Naive thymus-derived CD8-positive, alpha-beta T cell (primary cell): ENCODE data around the gene MTRF1. TPM values are rescaled to one million over a fixed set of nuclear protein-coding genes. Genes with fewer than 3 reads are reported as not detected.
"Not testable (repeated sequence)": the region's sequence is repeated elsewhere in the genome, so short reads cannot be mapped to it uniquely, and the experiment has no call there.

Experiments
- ATAC-seq, 2 donors: fragments of 150-1000 bp; cut with Tn5 transposase in 1 of 2; sonication (Bioruptor Pico), chemical (Tn5 transposase) in 1 of 2; 1 replicate in 1 of 2; 2 replicates in 1 of 2; pipeline ENCODE4 v1.10.0; 2021; ENCODE audit warnings: mild to moderate bottlenecking in 2 of 2, moderate library complexity in 2 of 2
- POLR2A ChIA-PET: fragments of 350-600 bp; sonication (Branson Sonifier 250); formaldehyde crosslinking; loops from one replicate; lab custom pipeline; 2021; ENCODE audit warnings: antibody characterized with exemption; lab: Charles Lee
- DNase-seq, 10 donors: peaks; one replicate each; pipeline versions ENCODE4 v3.0.0 to v3.0.0-alpha.2; 2020 to 2022
- H3K27ac Mint-ChIP-seq, 10 donors: one replicate each; pipeline ENCODE4 v1.8.0; 2020 to 2022; ENCODE audit warnings: mild to moderate bottlenecking in 10 of 10, mixed read lengths in 10 of 10, moderate library complexity in 4 of 10, inconsistent platforms in 1 of 10
- H3K27me3 Mint-ChIP-seq, 5 donors: one replicate each; pipeline ENCODE4 v1.8.0; 2021 to 2022; ENCODE audit warnings: mixed read lengths in 5 of 5
- H3K36me3 Mint-ChIP-seq, 3 donors: one replicate each; pipeline ENCODE4 v1.8.0; 2020 to 2022; ENCODE audit warnings: mixed read lengths in 3 of 3, mild to moderate bottlenecking in 2 of 3, inconsistent platforms in 1 of 3
- H3K4me1 Mint-ChIP-seq, 4 donors: one replicate each; pipeline ENCODE4 v1.8.0; 2021 to 2022; ENCODE audit warnings: mixed read lengths in 4 of 4
- H3K4me3 Mint-ChIP-seq, 10 donors: one replicate each; pipeline ENCODE4 v1.8.0; 2020 to 2022; ENCODE audit warnings: mild to moderate bottlenecking in 10 of 10, mixed read lengths in 10 of 10, moderate library complexity in 6 of 10, inconsistent platforms in 1 of 10
- H3K9me3 Mint-ChIP-seq, 9 donors: one replicate each; pipeline ENCODE4 v1.8.0; 2020 to 2022; ENCODE audit warnings: mixed read lengths in 9 of 9, mild to moderate bottlenecking in 3 of 9, inconsistent platforms in 1 of 9, moderate library complexity in 1 of 9
- polyA plus RNA-seq, 3 donors: library from polyadenylated mRNA; unstranded; fragments of 300-500 nt; fragmentation: Illumina TruSeq; gene quantifications; one replicate each; pipeline ENCODE4 v1.2.3, GENCODE V29; 2021
- total RNA-seq, 8 experiments: library from RNA in 2 of 8; stranded (reverse) in 2 of 8; gene quantifications; one replicate each; pipeline ENCODE4 v1.2.3 and lab custom pipeline; 2021 to 2026

The MTRF1 gene
- total and polyA plus RNA-seq, 5 experiments from 2014 or later = 13.8 to 45.9 (median 24.3) TPM

GRCh38 chr13:41299316-41300094 is 36.1 kb upstream of the MTRF1 start:
- Mint-ChIP-seq H3K4me3 (no peak overlapping the region), H3K27me3 (no peaks in the 10 kb centered on the region), H3K27ac (peak overlapping the region in 1 of 10 donors; percentile 9), H3K9me3 (peaks cover 0 to 10% (median 2%) of the 10 kb centered on the region in 9 donors), H3K36me3 (peaks cover 0 to 7% (median 5%) of the 10 kb centered on the region in 3 donors), H3K4me1 (peaks cover 6 to 18% (median 13%) of the 10 kb centered on the region in 4 donors)
- no peak for DNase-seq
- ATAC-seq = no peak
- POLR2A ChIA-PET = interaction anchor here (0.7 to 2.5 kb wide), 5 partner anchors 8 to 30 kb away, joined by 3 to 12 read pairs (median 3); no protein-coding TSS in a partner anchor

GRCh38 chr13:41296879-41297646 is 33.7 kb upstream of the MTRF1 start:
- H3K36me3 Mint-ChIP-seq = peaks cover 0 to 7% (median 5%) of the 10 kb centered on the region in 3 donors
- peaks cover 6 to 16% (median 13%) of the 10 kb centered on the region in 4 donors for H3K4me1 Mint-ChIP-seq
- H3K27me3 Mint-ChIP-seq = no peaks in the 10 kb centered on the region
- DNase-seq (no peak), ATAC-seq (no peak)
- H3K27ac Mint-ChIP-seq = peak overlapping the region in 1 of 10 donors; percentile 32
- peaks cover 0 to 17% (median 3%) of the 10 kb centered on the region in 9 donors for H3K9me3 Mint-ChIP-seq
- no peak overlapping the region for H3K4me3 Mint-ChIP-seq
- POLR2A ChIA-PET = interaction anchor here (2.5 kb wide), 1 partner anchor 10 kb away, joined by 12 read pairs; no protein-coding TSS in a partner anchor

- Mint-ChIP-seq H3K36me3 (peaks cover 0 to 13% (median 7%) of the 10 kb centered on the region in 3 donors), H3K4me3 (no peak overlapping the region), H3K27me3 (no peaks in the 10 kb centered on the region), H3K27ac (no peak overlapping the region), H3K9me3 (peaks cover 0 to 24% (median 3%) of the 10 kb centered on the region in 9 donors), H3K4me1 (peaks cover 5 to 16% (median 14%) of the 10 kb centered on the region in 4 donors)
- ATAC-seq = no peak
- DNase-seq = no peak
- POLR2A ChIA-PET = no interaction called here
These were observed 32.6 kb upstream of the MTRF1 start for GRCh38 chr13:41295973-41296372.

- DNase-seq (no peak), ATAC-seq (no peak)
- H3K9me3 Mint-ChIP-seq = peaks cover 0 to 24% (median 3%) of the 10 kb centered on the region in 9 donors
- H3K36me3 Mint-ChIP-seq = peaks cover 0 to 13% (median 7%) of the 10 kb centered on the region in 3 donors
- no peak overlapping the region for H3K4me3 Mint-ChIP-seq
- POLR2A ChIA-PET = no interaction called here
- no peak overlapping the region for H3K27ac Mint-ChIP-seq
- H3K4me1 Mint-ChIP-seq = peaks cover 5 to 13% (median 12%) of the 10 kb centered on the region in 4 donors
- no peaks in the 10 kb centered on the region for H3K27me3 Mint-ChIP-seq
These were observed 31.5 kb upstream of the MTRF1 start for GRCh38 chr13:41294914-41295313.

GRCh38 chr13:41293272-41293671 is 29.9 kb upstream of the MTRF1 start:
- no peak for DNase-seq
- peaks cover 0 to 24% (median 3%) of the 10 kb centered on the region in 9 donors for H3K9me3 Mint-ChIP-seq
- H3K4me1 Mint-ChIP-seq = peaks cover 3 to 19% (median 12%) of the 10 kb centered on the region in 4 donors
- POLR2A ChIA-PET = no interaction called here
- H3K27me3 Mint-ChIP-seq = no peaks in the 10 kb centered on the region
- no peak overlapping the region for H3K4me3 Mint-ChIP-seq
- peaks cover 0 to 13% (median 2%) of the 10 kb centered on the region in 3 donors for H3K36me3 Mint-ChIP-seq
- H3K27ac Mint-ChIP-seq = no peak overlapping the region
- ATAC-seq = no peak

- Mint-ChIP-seq H3K9me3 (peaks cover 0 to 24% (median 3%) of the 10 kb centered on the region in 9 donors), H3K27me3 (no peaks in the 10 kb centered on the region), H3K36me3 (peaks cover 0 to 13% (median 4%) of the 10 kb centered on the region in 3 donors), H3K4me3 (peak overlapping the region in 1 of 10 donors; percentile 14), H3K27ac (peak overlapping the region in 3 of 10 donors; percentile 66 to 79 (median 69)), H3K4me1 (peaks cover 10 to 34% (median 27%) of the 10 kb centered on the region in 4 donors)
- DNase-seq = no peak
- POLR2A ChIA-PET = interaction anchor here (0.5 to 1.8 kb wide), 5 partner anchors 9 to 296 kb away, joined by 3 to 7 read pairs (median 4); no protein-coding TSS in a partner anchor
- no peak for ATAC-seq
These were observed 27.9 kb upstream of the MTRF1 start for GRCh38 chr13:41291246-41291645.

GRCh38 chr13:41289463-41289881 is 26.1 kb upstream of the MTRF1 start:
- ATAC-seq (no peak), DNase-seq (no peak)
- no peak overlapping the region for H3K27ac Mint-ChIP-seq
- peaks cover 0 to 16% (median 2%) of the 10 kb centered on the region in 9 donors for H3K9me3 Mint-ChIP-seq
- H3K36me3 Mint-ChIP-seq = peaks cover 0 to 8% (median 5%) of the 10 kb centered on the region in 3 donors
- H3K4me3 Mint-ChIP-seq = no peak overlapping the region
- peaks cover 17 to 49% (median 39%) of the 10 kb centered on the region in 4 donors for H3K4me1 Mint-ChIP-seq
- POLR2A ChIA-PET = interaction anchor here (0.7 kb wide), 2 partner anchors 8 to 15 kb away, joined by 3 to 5 read pairs; no protein-coding TSS in a partner anchor
- no peaks in the 10 kb centered on the region for H3K27me3 Mint-ChIP-seq

- POLR2A ChIA-PET = interaction anchor here (0.6 to 2.5 kb wide), 8 partner anchors 12 to 69 kb away, joined by 3 to 19 read pairs (median 3); partner anchors contain the start of gene NAA16
- ATAC-seq = peak; percentile 93 to 96
- Mint-ChIP-seq H3K36me3 (peaks cover 0 to 14% (median 0%) of the 10 kb centered on the region in 3 donors), H3K4me1 (peaks cover 15 to 64% (median 40%) of the 10 kb centered on the region in 4 donors), H3K4me3 (peak overlapping the region; percentile 15 to 73 (median 64)), H3K27me3 (no peaks in the 10 kb centered on the region), H3K9me3 (peaks cover 0 to 1% (median 0%) of the 10 kb centered on the region in 9 donors), H3K27ac (peak overlapping the region; percentile 68 to 95 (median 88))
- DNase-seq = peak in 5 of 10 donors; percentile 10 to 76 (median 52)
These were observed 23.0 kb upstream of the MTRF1 start for GRCh38 chr13:41286370-41286769.

GRCh38 chr13:41284512-41285288 is 21.3 kb upstream of the MTRF1 start:
- H3K27me3 Mint-ChIP-seq = no peaks in the 10 kb centered on the region
- no peaks in the 10 kb centered on the region for H3K9me3 Mint-ChIP-seq
- peaks cover 15 to 72% (median 44%) of the 10 kb centered on the region in 4 donors for H3K4me1 Mint-ChIP-seq
- peak overlapping the region in 7 of 10 donors; percentile 16 to 93 (median 81) for H3K27ac Mint-ChIP-seq
- H3K4me3 Mint-ChIP-seq = peak overlapping the region in 2 of 10 donors; percentile 69 to 73
- POLR2A ChIA-PET = interaction anchor here (0.6 to 2.7 kb wide), 4 partner anchors 8 to 17 kb away, joined by 3 to 15 read pairs (median 7); no protein-coding TSS in a partner anchor
- peaks cover 0 to 16% (median 0%) of the 10 kb centered on the region in 3 donors for H3K36me3 Mint-ChIP-seq
- DNase-seq (no peak), ATAC-seq (no peak)

- Mint-ChIP-seq H3K27ac (no peak overlapping the region), H3K27me3 (no peaks in the 10 kb centered on the region), H3K9me3 (no peaks in the 10 kb centered on the region), H3K4me3 (no peak overlapping the region), H3K36me3 (peaks cover 0 to 16% (median 0%) of the 10 kb centered on the region in 3 donors), H3K4me1 (peaks cover 16 to 71% (median 46%) of the 10 kb centered on the region in 4 donors)
- no peak for ATAC-seq
- no peak for DNase-seq
- POLR2A ChIA-PET = interaction anchor here (0.7 to 2.7 kb wide), 2 partner anchors 10 to 24 kb away, joined by 4 to 15 read pairs; no protein-coding TSS in a partner anchor
These were observed 18.8 kb upstream of the MTRF1 start for GRCh38 chr13:41282129-41282571.

- H3K4me1 Mint-ChIP-seq = peaks cover 9 to 54% (median 32%) of the 10 kb centered on the region in 4 donors
- POLR2A ChIA-PET, H3K27me3 Mint-ChIP-seq, H3K27ac Mint-ChIP-seq, DNase-seq, H3K4me3 Mint-ChIP-seq, ATAC-seq, H3K36me3 Mint-ChIP-seq, H3K9me3 Mint-ChIP-seq: not testable (repeated sequence)
These were observed 15.8 kb upstream of the MTRF1 start for GRCh38 chr13:41279156-41279555.
